Measurements from ENCODE around the gene HINT3. TPM values are rescaled to one million over a fixed set of nuclear protein-coding genes. Genes with fewer than 3 reads are reported as not detected.

HINT3 gene
- total and polyA plus RNA-seq, 2 of the 13 experiments (the other 11 are each of a cell fraction or from before 2014, with no cell fraction given) = 3.1 to 22.8 TPM

GRCh38 chr6:125994670-125995488 is 38.3 kb downstream of the HINT3 start (continued):
- TF ChIP-seq SMYD3 (CRISPR knock-in tag; IDR thresholded peaks at IDR 0.05) (no peak), HNF4A (CRISPR knock-in tag; IDR thresholded peaks at IDR 0.05) (no peak), ZBTB39 (CRISPR knock-in tag; IDR thresholded peaks at IDR 0.05) (no peak), SALL1 (CRISPR knock-in tag; IDR thresholded peaks at IDR 0.05) (no peak), ZNF850 (CRISPR knock-in tag; conservative IDR thresholded peaks at IDR 0.05) (no peak), HCFC1 (IDR thresholded peaks at IDR 0.05; ENCODE audit: low read depth, low read length) (no peak), ZNF12 (CRISPR knock-in tag; IDR thresholded peaks at IDR 0.05) (no peak)

GRCh38 chr6:125995972-125996580 is 39.5 kb downstream of the HINT3 start:
- 32% methylated on average over 8 of the region's 8 CpGs for WGBS (ENCODE audit: low lambda C conversion rate)
- in situ Hi-C loops (cut with HindIII; ENCODE audit: extremely low pct_ligation_motif_present, low pct_unique_long_range_greater_than_20kb) = no loop called here
- DNase-seq (ENCODE audit: low spot score) = peak; percentile 72
- ATAC-seq = peak; percentile 97
- peaks cover 16 to 42% of the 10 kb centered on the region in 2 experiments for H3K36me3 ChIP-seq (replicated peaks in 1 of 2; ENCODE audit: control insufficient read depth in 1 of 2, insufficient read depth in 2 of 2, low read length in 2 of 2)
- H3K4me3 ChIP-seq (replicated peaks in 1 of 3; ENCODE audit: insufficient read depth in 1 of 3, low read depth in 2 of 3, low read length in 3 of 3) = no peak overlapping the region
- H3K4me2 ChIP-seq (ENCODE audit: low read depth, low read length) = no peak overlapping the region
- ChIA-PET POLR2A (interaction anchor here (2.5 kb wide), 1 partner anchor 10 kb away, joined by 40 read pairs; the partner anchor contains the start of gene TRMT11), CTCF (ENCODE audit: low intra/inter-chr PET ratio, low total read pairs) (interaction anchor here (1.0 to 1.3 kb wide), 3 partner anchors 22 to 316 kb away, joined by 3 to 5 read pairs (median 3); no protein-coding TSS in a partner anchor)
- H3K9me3 ChIP-seq (ENCODE audit: low read length) = no peaks in the 10 kb centered on the region
- intact Hi-C loops (cut with micrococcal nuclease; ENCODE audit: unreplicated experiment) = loop anchor here (2.0 to 10.0 kb wide), 3 partner anchors 175 to 659 kb away; no protein-coding TSS in a partner anchor
- no peak overlapping the region for H3K27ac ChIP-seq (ENCODE audit: extremely low read length, insufficient read depth, low read length)
- H3K79me2 ChIP-seq (ENCODE audit: insufficient read depth, low read length) = peaks cover 44% of the 10 kb centered on the region
- peak; percentile 77 for FAIRE-seq
- no peak overlapping the region for H3K9ac ChIP-seq (ENCODE audit: insufficient read depth, low read depth, low read length)
- H3K27me3 ChIP-seq (ENCODE audit: control insufficient read depth in 1 of 2, insufficient read depth in 2 of 2, low read length in 2 of 2) = no peaks in the 10 kb centered on the region
- no TSS peak for BruUV-seq (replicated peaks)
- H3K4me1 ChIP-seq (ENCODE audit: insufficient read depth, low read length) = peaks cover 44% of the 10 kb centered on the region
- no peak overlapping the region for H2AFZ ChIP-seq (ENCODE audit: low read length)
- H4K20me1 ChIP-seq (ENCODE audit: insufficient read depth, low read length) = peaks cover 30% of the 10 kb centered on the region
- TF ChIP-seq IRF2 (CRISPR knock-in tag; IDR thresholded peaks at IDR 0.05) (0 out of 2 replicates have a peak, but pooled peaks have one; percentile 43), DMAP1 (CRISPR knock-in tag; IDR thresholded peaks at IDR 0.05) (no peak), ZNF331 (CRISPR knock-in tag; IDR thresholded peaks at IDR 0.05) (0 out of 2 replicates have a peak, but pooled peaks have one; percentile 18), ZGPAT (CRISPR knock-in tag; IDR thresholded peaks at IDR 0.05) (0 out of 2 replicates have a peak, but pooled peaks have one; percentile 22)
- TF ChIP-seq, protein P1, sequence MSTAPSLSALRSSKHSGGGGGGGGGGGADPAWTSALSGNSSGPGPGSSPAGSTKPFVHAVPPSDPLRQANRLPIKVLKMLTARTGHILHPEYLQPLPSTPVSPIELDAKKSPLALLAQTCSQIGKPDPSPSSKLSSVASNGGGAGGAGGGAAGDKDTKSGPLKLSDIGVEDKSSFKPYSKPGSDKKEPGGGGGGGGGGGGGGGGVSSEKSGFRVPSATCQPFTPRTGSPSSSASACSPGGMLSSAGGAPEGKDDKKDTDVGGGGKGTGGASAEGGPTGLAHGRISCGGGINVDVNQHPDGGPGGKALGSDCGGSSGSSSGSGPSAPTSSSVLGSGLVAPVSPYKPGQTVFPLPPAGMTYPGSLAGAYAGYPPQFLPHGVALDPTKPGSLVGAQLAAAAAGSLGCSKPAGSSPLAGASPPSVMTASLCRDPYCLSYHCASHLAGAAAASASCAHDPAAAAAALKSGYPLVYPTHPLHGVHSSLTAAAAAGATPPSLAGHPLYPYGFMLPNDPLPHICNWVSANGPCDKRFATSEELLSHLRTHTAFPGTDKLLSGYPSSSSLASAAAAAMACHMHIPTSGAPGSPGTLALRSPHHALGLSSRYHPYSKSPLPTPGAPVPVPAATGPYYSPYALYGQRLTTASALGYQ (CRISPR knock-in tag; IDR thresholded peaks at IDR 0.05) = 0 out of 2 replicates have a peak, but pooled peaks have one; percentile 26
- TF ChIP-seq, protein P2, sequence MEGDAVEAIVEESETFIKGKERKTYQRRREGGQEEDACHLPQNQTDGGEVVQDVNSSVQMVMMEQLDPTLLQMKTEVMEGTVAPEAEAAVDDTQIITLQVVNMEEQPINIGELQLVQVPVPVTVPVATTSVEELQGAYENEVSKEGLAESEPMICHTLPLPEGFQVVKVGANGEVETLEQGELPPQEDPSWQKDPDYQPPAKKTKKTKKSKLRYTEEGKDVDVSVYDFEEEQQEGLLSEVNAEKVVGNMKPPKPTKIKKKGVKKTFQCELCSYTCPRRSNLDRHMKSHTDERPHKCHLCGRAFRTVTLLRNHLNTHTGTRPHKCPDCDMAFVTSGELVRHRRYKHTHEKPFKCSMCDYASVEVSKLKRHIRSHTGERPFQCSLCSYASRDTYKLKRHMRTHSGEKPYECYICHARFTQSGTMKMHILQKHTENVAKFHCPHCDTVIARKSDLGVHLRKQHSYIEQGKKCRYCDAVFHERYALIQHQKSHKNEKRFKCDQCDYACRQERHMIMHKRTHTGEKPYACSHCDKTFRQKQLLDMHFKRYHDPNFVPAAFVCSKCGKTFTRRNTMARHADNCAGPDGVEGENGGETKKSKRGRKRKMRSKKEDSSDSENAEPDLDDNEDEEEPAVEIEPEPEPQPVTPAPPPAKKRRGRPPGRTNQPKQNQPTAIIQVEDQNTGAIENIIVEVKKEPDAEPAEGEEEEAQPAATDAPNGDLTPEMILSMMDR (CRISPR knock-in tag; IDR thresholded peaks at IDR 0.05) = peak; percentile 91
